ENCODE measurements around the gene CDH10.

Gene CDH10

DNA sequence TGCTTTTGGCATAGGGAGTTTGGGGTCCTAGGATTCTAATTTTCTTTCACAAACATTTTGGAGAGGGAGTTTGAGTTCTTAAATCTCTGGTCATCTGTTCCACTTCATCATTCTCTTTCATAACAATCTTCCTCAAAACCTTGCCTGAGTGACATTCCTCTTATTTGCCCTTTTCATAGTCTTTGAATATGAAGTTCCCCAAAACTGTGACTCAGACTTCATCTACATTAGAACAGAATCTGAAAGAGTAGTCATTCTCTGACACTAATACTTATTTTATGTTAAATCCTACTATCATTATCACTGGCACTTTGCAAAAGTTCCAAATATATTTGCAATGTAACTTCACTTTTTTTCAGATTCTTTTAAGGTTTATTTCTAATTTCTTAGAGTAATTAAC, 163.8 kb downstream of the CDH10 start:
- H3K4me1 ChIP-seq (ENCODE audit: insufficient read depth, low read length, poor library complexity, severe bottlenecking), result no peaks in the 10 kb centered on the region
- TF ChIP-seq, protein P1, sequence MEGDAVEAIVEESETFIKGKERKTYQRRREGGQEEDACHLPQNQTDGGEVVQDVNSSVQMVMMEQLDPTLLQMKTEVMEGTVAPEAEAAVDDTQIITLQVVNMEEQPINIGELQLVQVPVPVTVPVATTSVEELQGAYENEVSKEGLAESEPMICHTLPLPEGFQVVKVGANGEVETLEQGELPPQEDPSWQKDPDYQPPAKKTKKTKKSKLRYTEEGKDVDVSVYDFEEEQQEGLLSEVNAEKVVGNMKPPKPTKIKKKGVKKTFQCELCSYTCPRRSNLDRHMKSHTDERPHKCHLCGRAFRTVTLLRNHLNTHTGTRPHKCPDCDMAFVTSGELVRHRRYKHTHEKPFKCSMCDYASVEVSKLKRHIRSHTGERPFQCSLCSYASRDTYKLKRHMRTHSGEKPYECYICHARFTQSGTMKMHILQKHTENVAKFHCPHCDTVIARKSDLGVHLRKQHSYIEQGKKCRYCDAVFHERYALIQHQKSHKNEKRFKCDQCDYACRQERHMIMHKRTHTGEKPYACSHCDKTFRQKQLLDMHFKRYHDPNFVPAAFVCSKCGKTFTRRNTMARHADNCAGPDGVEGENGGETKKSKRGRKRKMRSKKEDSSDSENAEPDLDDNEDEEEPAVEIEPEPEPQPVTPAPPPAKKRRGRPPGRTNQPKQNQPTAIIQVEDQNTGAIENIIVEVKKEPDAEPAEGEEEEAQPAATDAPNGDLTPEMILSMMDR (conservative IDR thresholded peaks at IDR 0.05; ENCODE audit: low read length), result no peak
- no peak for TF ChIP-seq EZH2phosphoT487 (IDR thresholded peaks at IDR 0.05; ENCODE audit: borderline replicate concordance)
- no peak overlapping the region for H3K9ac ChIP-seq (ENCODE audit: low read depth, low read length, poor library complexity, severe bottlenecking)
- no peak overlapping the region for H2AFZ ChIP-seq (ENCODE audit: low read length)
- no peaks in the 10 kb centered on the region for H3K27me3 ChIP-seq (ENCODE audit: insufficient read depth, low read length, poor library complexity, severe bottlenecking)
- no peak overlapping the region for H3K4me2 ChIP-seq (ENCODE audit: low read depth, low read length, poor library complexity, severe bottlenecking)
- no peaks in the 10 kb centered on the region for H4K20me1 ChIP-seq (ENCODE audit: insufficient read depth, low read length, poor library complexity, severe bottlenecking)
- no peak overlapping the region for H3K4me3 ChIP-seq (ENCODE audit: low read length, poor library complexity, severe bottlenecking)
- H3K79me2 ChIP-seq (ENCODE audit: insufficient read depth, low read length), result no peaks in the 10 kb centered on the region
- H3K9me3 ChIP-seq (ENCODE audit: insufficient read depth, low read depth, low read length), result no peaks in the 10 kb centered on the region
- no peaks in the 10 kb centered on the region for H3F3A ChIP-seq (ENCODE audit: low read depth)
- no peaks in the 10 kb centered on the region for H3K36me3 ChIP-seq (ENCODE audit: insufficient read depth, low read length)
- H3K9me2 ChIP-seq (replicated peaks; ENCODE audit: low read depth, low read length), result no peaks in the 10 kb centered on the region

DNA sequence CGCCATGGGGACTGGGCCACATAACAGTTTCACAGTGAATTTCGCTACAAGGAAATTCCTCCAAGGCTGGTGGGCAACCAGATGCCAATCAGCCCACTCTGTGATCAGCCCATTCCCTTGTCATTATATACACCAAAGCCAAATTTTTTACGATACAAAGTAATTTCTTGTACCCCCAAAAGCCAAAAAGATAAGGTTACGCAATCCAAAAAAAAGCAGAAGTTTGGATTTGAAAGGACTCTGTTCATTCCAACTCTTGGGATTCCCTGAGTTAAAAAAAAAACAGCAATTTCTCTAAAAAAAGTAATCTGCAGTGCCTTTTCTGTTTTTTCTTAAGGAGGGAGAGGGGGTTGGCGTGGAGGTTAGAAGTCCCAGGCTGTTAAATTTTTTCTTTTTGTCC, 166.8 kb downstream of the CDH10 start:
- Histone ChIP-seq H3K9ac (ENCODE audit: low read depth, low read length, poor library complexity, severe bottlenecking) (no peak overlapping the region), H3F3A (ENCODE audit: low read depth) (no peaks in the 10 kb centered on the region), H3K4me3 (ENCODE audit: low read length, poor library complexity, severe bottlenecking) (no peak overlapping the region), H4K20me1 (ENCODE audit: insufficient read depth, low read length, poor library complexity, severe bottlenecking) (no peaks in the 10 kb centered on the region), H3K9me2 (replicated peaks; ENCODE audit: low read depth, low read length) (no peaks in the 10 kb centered on the region), H3K79me2 (ENCODE audit: insufficient read depth, low read length) (no peaks in the 10 kb centered on the region), H3K4me2 (ENCODE audit: low read depth, low read length, poor library complexity, severe bottlenecking) (no peak overlapping the region), H3K36me3 (ENCODE audit: insufficient read depth, low read length) (no peaks in the 10 kb centered on the region), H3K9me3 (ENCODE audit: insufficient read depth, low read depth, low read length) (no peaks in the 10 kb centered on the region), H3K4me1 (ENCODE audit: insufficient read depth, low read length, poor library complexity, severe bottlenecking) (no peaks in the 10 kb centered on the region), H3K27me3 (ENCODE audit: insufficient read depth, low read length, poor library complexity, severe bottlenecking) (no peaks in the 10 kb centered on the region), H2AFZ (ENCODE audit: low read length) (no peak overlapping the region)
- TF ChIP-seq, protein P1 (conservative IDR thresholded peaks at IDR 0.05; ENCODE audit: low read length), result no peak
- TF ChIP-seq EZH2phosphoT487 (IDR thresholded peaks at IDR 0.05; ENCODE audit: borderline replicate concordance), result no peak

DNA sequence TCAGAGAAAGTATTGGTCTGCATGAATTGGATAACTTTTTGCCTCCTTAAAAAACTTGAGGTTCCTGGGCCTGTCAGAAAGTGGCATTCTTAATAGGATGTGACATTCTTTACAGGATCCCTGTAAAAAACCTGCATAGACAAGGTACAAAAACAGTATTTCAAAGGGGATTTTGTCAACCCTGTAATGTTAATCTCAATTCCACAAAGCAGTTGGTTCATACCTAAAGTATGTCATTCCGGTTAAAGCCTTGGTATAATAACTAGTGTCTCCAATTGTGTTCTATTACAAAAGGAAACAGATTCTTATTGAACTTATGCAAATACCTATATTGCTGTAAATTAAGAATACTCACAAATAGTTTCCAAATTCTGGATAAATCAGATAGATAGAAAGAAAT, 169.7 kb downstream of the CDH10 start:
- Histone ChIP-seq H2AFZ (ENCODE audit: low read length) (no peak overlapping the region), H3K9me3 (ENCODE audit: insufficient read depth, low read depth, low read length) (no peaks in the 10 kb centered on the region), H3K4me3 (ENCODE audit: low read length, poor library complexity, severe bottlenecking) (no peak overlapping the region), H3K79me2 (ENCODE audit: insufficient read depth, low read length) (no peaks in the 10 kb centered on the region), H3K36me3 (ENCODE audit: insufficient read depth, low read length) (no peaks in the 10 kb centered on the region), H3F3A (ENCODE audit: low read depth) (no peaks in the 10 kb centered on the region), H3K4me2 (ENCODE audit: low read depth, low read length, poor library complexity, severe bottlenecking) (no peak overlapping the region), H3K9me2 (replicated peaks; ENCODE audit: low read depth, low read length) (no peaks in the 10 kb centered on the region), H4K20me1 (ENCODE audit: insufficient read depth, low read length, poor library complexity, severe bottlenecking) (no peaks in the 10 kb centered on the region), H3K9ac (ENCODE audit: low read depth, low read length, poor library complexity, severe bottlenecking) (no peak overlapping the region), H3K27me3 (ENCODE audit: insufficient read depth, low read length, poor library complexity, severe bottlenecking) (no peaks in the 10 kb centered on the region), H3K4me1 (ENCODE audit: insufficient read depth, low read length, poor library complexity, severe bottlenecking) (no peaks in the 10 kb centered on the region)
- no peak for TF ChIP-seq EZH2phosphoT487 (IDR thresholded peaks at IDR 0.05; ENCODE audit: borderline replicate concordance)
- TF ChIP-seq, protein P1 (conservative IDR thresholded peaks at IDR 0.05; ENCODE audit: low read length), result no peak
